HG02571 (cell line): ENCODE results near the gene RPS19BP1.
A peak's percentile ranks its signal among the peaks of the same experiment; 100 is the strongest.

ENCODE experiments used
- ATAC-seq: cut with Tn5 transposase; IDR thresholded peaks from one replicate; pipeline ENCODE4 v1.9.1; 2021; ENCODE audit warnings: mild to moderate bottlenecking, moderate library complexity; ENCODE audit not compliant: unreplicated experiment

Gene RPS19BP1, protein sequence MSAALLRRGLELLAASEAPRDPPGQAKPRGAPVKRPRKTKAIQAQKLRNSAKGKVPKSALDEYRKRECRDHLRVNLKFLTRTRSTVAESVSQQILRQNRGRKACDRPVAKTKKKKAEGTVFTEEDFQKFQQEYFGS

DNA sequence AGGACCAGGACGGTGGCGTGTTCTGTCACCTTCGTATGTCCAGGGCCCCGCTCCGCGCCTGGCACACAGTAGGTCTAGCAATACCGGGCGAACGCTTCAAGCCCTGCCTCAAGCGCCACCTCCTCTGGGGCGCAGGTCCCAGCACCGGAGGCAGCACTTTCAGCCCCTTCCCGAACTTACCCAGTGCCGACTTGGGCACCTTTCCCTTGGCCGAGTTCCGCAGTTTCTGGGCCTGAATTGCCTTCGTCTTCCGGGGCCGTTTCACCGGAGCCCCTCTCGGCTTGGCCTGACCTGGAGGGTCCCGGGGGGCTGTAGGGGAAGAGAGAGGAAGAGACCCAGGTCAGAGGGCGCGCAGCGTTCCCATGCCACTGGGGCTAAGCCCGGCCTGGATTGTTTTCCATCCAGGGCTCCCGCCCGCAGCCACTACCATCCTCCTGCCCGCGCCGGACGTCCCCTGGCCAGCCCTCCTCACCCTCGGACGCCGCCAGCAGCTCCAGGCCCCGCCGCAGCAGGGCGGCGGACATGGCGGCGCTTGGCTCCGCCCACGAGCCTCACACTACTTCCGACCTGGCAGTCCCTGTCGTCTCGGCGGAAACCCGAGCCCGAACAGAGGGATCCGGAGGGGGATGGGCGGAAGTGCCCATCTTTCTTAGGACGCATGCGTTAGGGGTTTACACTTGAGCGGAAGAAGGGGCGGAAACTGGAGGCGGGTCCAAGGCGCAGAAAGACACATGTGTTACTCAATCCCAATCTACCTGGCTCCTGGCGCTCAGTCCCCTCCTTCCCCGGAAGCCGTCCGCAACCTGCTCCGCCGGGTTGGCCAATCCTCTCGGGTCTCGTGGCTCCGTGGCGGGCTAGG, at the start of gene RPS19BP1:
TSS of gene RPS19BP1 (minus strand) at position 534 of the 859 bp plus-strand sequence. CDS start at position 524, 10 bp downstream.
- peak; percentile 69 for ATAC-seq

DNA sequence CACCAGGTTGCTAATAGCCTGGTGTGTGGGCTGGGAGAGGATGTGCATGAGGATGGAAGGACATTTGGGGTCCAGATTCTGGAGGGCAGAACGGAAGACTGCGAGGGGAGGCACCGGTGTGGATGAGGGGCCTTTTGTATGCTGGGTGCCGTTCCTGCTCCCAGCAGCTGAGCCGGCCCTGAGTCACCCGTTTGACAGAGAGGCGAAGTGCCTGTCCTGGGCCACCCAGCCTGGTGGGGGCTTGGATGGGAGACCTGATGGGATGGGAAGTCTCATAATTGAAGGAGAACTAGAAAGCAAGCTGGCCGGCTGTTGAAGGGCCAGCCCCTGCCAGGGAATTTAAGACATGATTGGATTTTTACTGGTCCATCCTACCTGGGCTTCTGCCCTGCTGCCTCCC, 48.8 kb upstream of the RPS19BP1 start:
- no peak for ATAC-seq

DNA sequence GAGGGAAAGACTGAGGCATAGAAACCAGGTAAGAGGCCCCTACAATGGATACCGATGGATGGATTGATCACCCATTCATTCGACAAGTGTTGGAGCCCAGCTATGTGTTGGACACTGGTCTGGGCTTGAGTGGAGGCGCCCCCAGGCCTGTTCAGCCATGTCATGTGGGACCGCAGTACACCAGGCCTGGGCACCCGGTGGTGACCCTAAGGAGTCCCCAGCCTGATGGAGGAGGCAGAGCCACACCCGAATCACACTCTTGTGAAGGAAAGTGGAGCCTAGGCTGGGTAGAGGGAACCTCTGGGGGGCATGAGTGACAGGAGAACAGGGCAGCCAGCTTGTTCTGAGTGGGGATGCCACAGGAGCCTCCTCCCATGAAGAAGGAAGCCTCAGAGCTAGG, 48.2 kb upstream of the RPS19BP1 start:
- ATAC-seq, result no peak

DNA sequence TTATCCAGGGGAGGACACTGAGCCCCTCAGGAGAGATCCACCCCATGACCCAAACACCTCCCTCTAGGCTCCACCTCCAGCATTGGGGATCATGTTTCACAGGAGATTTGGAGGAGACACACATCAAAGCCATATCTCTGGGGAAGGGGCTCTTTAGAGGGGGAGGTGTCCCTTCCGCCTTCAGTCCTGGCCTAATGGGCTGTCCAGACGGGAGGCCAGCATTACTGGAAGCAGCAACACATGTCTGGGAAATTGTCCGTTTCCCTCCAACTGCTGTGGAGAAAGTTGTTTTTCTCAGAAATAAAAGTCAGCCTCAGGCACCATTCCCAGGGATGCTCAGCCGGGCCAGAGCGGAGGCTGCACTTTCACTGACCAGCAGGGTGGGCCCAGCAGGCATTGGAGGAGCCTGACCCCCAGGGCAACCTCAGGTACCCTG, 47.5 kb upstream of the RPS19BP1 start:
- no peak for ATAC-seq

DNA sequence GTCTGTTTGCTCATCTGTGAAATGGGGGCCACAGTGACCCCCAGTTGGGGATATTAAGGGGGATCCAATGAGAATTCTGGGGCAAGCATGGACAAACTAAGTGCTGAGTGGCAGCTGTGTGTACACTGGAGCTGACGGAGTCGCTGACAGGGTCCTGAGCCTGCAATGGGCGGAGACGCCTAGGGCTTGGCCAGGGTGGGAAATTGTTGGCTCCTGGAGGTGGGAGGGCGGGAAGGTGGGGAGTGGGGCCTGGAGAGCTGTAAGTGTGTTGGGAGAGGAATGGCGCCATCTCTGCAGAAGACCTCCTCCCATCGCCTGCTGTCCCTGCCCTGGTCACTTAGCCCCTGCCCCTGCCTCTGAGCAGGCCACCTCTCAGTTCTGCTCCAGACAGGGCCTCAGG, 45.4 kb upstream of the RPS19BP1 start:
- no peak for ATAC-seq

GRCh38 chr22:39577366-39577765, 44.8 kb upstream of the RPS19BP1 start:
- no peak for ATAC-seq

- no peak for ATAC-seq
Observed at GRCh38 chr22:39576027-39576426, 43.5 kb upstream of the RPS19BP1 start.

DNA sequence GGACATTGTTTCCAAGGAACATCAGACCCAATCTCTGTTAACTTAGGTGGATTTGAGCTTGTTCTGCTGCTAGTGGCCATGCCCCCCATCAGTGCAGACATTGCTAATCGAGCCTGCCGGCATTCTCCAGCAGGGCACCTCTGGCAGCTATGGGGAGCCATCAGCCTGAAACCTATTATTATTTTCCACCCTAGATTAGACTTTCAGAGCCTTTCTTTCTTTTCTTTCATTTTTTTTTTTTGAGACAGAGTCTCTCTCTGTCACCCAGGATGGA, 42.9 kb upstream of the RPS19BP1 start:
- no peak for ATAC-seq

DNA sequence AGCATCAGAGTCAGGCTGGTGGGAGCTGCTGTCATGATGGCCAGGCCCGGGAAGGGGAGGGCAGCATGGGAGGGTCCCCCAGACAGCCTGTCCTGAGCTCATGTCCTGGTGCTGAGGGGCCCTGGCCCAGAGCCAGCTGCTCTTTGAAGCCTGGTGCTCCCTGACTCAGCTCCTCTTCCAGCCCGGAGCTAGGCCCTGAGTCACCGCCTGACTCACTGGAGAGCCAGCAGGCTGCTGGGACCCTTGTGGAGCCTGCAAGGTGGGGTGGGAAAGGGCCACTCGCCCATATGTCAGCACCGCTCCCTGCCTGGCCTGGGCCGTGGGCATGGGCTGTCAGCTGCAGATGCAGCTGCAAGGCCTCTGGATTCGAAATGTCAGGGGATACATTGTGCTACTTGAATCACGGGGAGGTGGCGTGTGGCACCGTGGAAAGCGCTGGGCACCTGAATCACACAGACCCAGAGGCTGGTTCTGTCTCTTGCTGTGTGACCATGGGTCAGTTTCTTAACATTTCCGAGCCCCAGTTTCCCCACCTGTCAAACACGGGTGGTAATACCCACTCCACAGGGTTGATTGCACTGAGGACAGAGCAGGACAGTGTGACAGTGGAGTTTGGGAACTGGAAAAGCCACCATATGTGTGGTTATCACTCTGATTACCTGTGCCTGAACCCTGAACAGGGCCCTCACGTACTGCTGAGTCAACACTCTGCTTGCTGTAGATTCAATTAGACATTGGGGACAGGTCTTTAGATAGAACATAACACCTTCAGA, 42.4 kb upstream of the RPS19BP1 start:
- no peak for ATAC-seq

- no peak for ATAC-seq
Observed at GRCh38 chr22:39571538-39571937, 39.0 kb upstream of the RPS19BP1 start.

- no peak for ATAC-seq
Observed at GRCh38 chr22:39570665-39571064, 38.1 kb upstream of the RPS19BP1 start, which contains the start of gene CACNA1I. Gene CACNA1I (plus strand): TSS chr22:39570753. CDS start chr22:39570753, 0 bp downstream.

GRCh38 chr22:39570226-39570625, 37.7 kb upstream of the RPS19BP1 start:
- no peak for ATAC-seq

- ATAC-seq, result no peak
Observed at GRCh38 chr22:39569066-39569465, 36.5 kb upstream of the RPS19BP1 start.

DNA sequence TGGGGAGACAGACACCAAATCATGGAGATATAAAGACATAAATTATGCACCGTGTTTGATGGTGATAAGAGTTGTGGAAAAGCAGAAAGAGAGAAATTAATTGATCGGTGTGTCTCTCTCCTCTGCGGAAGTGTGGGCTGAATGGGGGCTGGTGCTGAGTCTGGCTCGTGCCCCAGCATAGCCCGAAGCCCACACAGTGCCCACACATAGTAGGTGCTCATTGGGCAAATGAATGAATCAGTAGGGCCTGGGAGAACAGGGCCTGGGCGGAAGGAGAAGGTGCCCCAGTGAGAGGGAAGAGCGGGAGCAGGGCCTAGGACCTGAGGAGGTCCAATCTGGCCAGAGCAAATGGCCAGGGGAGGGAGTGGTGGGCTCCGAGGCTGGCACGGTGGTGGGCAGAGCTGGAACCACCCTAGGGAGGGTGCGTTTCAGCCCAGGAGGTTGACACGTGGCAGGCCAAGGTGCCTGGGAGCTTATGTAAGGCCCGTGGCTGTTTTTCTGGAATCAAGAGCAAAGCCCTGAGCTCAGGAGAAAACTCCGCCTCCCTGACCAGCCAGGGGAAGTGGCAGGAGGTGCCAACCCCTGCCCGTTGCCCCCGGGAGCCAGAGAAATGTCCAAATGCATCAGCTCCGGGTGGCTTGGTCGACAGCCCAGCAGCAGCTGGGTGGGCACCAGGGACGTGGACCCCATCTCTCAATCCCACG, 35.9 kb upstream of the RPS19BP1 start:
- ATAC-seq, result no peak

- ATAC-seq, result no peak
Observed at GRCh38 chr22:39567135-39567946, 34.8 kb upstream of the RPS19BP1 start.

DNA sequence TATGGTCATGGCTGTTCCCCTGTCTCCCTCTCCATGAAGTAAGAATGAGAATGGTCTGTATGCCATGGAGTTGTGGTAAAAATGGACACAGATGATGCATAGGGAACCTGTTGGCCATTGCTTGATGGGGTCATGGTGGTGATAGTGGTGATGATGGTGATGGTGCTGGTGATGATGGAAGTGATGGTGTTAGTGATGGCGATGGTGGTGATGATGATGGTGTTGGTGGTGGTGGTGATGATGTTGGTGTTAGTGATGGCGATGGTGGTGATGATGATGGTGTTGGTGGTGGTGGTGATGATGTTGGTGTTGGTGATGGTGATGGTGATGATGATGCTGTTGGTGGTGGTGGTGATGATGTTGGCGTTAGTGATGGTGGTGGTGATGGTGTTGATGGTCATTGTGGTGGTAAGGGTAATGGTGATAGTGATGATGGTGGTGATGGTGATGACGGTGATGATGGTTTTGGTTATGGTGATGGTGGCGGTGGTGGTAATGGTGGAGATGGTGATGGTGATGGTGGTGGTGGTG, 32.9 kb upstream of the RPS19BP1 start:
- ATAC-seq, result no peak

DNA sequence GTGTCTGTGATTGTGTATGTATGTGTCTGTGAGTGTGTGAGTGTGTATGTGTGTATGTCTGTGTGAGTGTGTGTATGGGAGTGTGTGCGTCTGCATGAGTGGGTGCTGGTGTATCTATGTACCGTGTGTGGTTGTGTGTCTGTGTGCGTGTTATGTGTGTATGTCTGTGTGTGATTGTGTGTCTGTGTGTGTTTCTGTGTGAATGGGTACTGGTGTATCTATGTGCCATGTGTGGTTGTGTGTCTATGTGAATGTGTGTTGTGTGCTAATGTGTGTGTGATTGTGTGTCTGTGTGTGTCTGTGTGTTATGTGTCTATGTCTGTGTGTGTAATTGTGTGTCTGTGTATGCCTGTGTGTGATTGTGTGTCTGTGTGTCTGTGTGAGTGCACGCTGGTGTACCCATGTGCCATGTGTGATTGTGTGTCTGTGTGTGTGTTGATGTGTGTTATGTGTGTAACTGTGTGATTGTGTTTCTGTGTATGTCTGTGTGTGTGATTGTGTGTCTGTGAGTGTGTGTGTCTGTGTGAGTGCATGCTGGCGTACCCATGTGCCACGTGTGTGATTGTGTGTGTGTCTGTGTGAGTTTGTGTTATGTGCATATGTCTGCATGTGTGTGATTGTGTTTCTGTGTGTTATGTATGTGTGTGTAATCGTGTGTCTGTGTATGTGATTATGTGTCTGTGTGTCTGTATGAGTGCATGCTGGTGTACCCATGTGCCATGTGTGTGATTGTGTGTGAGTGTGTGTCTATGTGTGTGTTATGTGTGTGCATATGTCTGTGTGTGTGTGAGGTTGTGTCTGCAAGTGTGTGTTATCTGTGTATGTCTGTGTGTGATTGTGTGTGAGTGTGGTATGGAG, 31.3 kb upstream of the RPS19BP1 start:
- ATAC-seq, result no peak

- ATAC-seq, result no peak
Observed at GRCh38 chr22:39562839-39563489, 30.4 kb upstream of the RPS19BP1 start.

DNA sequence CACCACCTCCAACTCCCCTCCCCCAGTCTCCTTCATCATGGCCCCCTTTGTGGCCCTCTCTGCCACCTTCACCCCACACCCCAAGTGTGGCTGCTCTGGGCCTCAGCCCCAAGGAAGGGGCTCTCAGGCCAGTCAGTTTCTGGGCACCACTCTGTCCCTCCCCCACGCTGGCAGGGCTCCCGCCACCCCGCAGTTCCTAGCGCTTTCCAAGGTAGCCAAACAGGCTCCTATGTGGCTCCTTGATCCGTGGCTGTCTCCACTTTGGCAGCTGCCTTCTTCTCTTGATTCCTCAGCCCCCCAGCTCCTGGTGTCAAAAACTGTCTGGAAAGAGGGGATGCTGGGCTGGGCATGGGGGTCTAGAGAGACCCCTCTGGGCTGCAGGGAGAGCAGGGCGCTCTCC, 27.6 kb upstream of the RPS19BP1 start:
- no peak for ATAC-seq
